GM18498 (cell line): ENCODE results near the gene GAB2.

ENCODE experiments used
- ATAC-seq: cut with Tn5 transposase; IDR thresholded peaks from one replicate; pipeline ENCODE4 v1.9.1; 2021; ENCODE audit warnings: mild to moderate bottlenecking, moderate library complexity; ENCODE audit not compliant: unreplicated experiment

GAB2 gene

DNA sequence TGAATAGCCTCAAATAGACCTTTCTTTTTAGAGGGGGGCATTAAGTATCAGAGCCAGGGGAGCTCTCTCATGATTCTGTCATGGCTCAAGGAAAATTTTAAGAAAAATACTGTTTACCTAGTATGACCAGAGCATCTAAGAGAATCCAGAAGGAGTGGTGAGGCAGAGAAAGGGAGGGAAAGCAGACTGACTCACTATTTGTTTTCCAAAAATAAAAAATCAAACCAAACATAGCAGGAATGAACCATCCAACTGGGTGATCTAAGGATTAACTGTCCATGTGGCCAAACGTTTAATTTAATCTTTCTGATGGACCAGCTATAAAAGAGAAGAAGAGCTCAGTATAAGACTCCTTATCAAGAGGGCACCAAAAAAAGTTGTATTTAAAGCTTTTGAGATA is 70.8 kb downstream of the GAB2 start:
- no peak for ATAC-seq

DNA sequence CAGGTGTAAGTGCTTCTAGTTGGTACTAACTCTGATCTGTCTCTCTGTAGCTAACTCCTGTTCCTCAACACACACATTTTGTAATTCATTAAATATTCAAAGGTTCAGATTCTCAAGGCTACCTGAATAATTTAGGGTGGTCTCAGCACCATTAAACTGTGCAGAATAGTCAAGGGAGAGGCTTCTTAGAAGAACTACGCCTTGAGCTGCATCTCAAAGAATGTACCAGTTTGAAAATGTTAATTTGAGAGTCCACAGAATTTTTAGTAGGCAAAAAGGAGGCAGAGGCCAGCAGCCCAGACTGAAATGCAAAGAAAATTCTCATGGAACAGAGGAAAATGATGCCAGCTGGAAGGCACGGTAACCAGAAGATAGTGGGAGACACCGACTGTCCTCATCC is 72.2 kb downstream of the GAB2 start:
- ATAC-seq, result no peak

DNA sequence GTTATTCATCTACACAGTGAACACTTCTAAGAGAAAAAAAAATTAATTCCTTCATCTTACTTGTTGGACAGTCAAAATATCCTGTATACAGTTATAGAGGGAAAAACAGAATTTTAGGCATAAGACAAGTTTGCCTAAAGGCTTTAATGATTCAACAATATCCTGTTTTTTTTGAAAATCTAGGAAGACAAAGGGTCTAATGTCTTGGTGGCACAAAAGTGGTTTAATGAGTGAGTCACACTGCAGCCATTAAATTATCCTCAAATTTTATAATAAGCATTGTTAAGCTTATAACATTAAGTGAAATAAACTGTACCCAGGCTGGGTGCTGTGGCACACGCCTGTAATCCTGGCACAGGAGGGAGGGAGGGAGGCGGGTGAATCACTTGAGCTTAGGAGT is 72.9 kb downstream of the GAB2 start:
- ATAC-seq, result no peak

DNA sequence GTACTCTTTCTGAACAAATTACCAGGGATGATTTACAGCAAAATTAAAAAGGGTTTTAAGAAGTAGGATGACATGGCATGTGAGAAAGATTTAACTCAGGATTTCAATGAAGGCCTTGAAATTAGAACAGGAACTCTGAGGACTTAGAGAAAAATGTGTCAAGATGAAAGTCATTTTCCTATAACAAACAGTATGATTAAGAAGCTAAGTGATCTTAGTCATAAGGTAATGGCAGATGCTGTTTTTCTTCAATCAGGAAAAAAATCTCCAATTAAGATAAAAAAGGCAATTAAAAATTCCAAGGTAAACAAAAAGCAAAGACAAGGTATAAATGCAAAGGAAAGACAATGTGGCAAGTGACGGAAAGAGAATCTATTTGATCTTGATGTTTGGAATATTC is 73.5 kb downstream of the GAB2 start:
- no peak for ATAC-seq

DNA sequence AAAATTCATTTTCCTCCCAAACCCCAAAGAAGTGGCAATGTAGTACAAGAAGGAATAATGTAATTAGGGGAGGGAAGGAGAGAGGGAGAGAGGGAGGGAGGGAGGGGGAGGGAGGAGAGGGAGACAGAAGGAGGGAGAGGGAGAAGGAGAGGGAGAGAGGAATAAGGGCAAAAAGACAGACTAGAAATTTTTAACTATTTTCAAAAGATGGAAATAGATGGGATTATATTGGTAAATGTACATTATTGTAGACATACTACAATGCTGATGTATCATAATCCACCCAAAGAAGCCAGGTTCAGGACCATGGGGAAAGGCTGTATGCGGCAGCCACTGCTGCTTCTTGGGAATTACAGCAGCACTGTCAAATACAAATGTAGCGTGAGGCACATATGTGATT is 74.3 kb downstream of the GAB2 start:
- ATAC-seq, result no peak

DNA sequence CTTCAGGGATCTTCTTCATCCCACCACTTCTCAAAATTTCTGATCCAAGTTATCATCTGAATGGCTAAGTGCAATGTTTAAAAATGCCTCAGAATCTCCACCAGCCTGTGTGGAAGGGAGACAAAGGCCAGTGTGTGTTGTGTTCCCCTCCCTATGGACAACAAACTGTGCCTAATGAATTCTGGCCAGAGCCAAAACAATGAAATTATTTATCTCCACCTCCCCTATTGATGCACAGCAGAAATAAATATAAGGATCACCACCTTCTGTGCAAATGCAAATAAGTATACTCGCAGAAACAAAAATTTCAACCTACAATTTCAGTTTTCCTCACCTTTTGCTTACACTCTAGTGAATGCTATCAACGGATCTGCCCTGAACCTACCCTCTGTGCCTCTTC is 75.8 kb downstream of the GAB2 start:
- no peak for ATAC-seq

DNA sequence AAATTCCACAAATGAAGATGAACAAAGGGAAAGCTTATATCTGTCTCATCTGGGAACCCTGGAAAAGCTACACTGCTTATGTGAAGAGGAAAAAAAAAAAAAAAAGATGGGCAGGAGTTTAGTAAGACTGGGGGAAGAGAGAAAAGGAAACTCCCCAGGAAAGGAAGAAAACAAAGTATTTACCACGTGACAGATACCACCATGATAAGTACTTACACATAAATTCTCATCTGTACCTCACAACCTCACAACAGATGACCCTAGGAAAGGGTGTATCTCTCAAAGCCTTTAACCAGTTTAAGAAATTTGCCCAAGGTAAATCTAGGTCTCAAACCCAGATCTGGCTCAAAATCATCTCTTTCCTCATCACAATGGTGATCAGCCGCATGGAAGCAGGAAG is 77.1 kb downstream of the GAB2 start:
- no peak for ATAC-seq

DNA sequence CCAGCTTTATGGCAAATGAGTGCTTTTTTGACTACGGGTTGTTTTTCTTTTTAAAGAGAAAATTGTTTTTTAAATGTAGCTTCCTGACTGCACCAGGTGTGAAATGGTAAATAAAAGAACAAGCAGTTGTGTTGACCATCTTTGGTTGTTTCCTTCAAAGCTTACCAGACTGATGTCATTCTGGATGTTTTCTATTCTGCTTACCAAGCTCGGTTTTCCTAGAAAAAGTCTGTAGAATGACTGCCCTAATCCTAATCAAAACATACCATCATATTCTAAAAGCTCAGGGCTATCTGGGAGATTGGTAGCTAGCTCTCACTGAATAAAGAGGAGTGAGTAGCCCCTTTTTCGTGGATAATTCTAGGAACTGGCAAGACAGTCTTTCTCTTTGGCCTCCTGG is 77.7 kb downstream of the GAB2 start:
- no peak for ATAC-seq

DNA sequence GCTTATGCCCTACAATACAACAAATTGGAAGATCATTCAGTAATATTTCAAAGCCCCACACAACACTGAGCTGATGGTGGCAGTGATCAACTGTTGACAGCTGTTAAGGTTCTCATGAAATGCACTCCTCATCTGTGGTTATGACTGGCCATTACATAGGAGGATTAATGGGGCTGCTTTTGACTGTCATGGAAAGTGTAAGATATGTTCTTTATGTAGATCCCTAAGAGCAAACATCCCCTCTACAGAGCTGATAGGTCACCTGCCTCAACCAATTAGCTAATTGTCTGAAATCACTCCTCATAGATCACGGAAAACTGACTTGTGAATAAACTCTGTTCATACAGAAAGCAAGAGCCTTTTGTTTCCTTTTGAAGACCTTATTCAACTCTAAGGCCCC is 78.1 kb downstream of the GAB2 start:
- ATAC-seq, result no peak

DNA sequence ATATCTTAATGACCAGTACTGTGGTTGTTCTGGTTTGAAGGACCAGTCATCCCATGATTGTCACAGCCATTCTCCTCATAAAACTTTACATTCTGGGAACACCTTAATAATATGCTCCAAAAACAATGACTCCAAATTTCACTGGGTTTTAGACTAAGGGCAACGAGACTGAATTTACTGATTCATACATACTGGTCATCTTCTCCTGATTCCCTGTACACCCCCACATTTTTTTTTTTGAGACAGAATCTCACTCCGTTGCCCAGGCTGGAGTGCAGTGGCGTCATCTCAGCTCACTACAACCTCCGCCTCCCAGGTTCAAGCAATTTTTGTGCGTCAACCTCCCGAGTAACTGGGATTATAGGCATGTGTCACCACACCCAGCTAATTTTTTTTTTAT is 78.9 kb downstream of the GAB2 start:
- ATAC-seq, result no peak

DNA sequence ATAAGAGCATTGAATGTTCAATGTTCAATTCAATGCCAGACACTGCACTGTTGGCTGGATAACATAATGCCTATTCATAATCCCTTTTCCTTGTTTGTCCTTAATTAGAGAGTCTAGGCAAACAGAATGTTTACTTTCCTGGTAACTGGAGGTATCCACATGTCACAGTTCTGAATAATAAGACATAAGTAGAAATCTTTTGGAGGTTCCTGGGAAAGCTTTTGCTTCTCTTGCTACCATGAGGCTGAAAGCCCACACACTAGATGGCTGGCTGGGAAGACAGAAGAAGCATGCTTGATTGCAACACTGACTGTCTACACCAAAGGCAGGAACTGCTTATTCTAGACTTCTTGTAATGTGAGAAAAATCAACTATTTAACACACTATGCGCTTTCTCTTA is 79.5 kb downstream of the GAB2 start:
- ATAC-seq, result no peak

DNA sequence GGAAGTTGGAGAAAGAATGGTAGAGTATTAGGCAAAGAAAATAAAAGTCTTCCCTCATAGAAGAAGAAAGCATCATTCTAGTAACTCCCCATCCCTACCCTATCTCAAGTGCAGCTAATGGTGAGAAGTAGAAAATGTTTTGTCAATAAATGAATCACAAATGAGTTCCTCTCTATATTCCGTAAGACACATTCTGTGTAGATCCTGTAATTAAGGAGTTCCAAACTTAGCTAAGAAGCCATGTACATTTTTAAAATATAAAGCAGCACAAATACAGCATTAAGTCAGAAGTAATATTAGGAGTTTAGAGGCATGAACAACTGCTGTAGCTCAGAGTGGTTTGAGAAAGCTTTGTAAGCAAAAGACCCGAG is 80.1 kb downstream of the GAB2 start:
- ATAC-seq, result no peak

DNA sequence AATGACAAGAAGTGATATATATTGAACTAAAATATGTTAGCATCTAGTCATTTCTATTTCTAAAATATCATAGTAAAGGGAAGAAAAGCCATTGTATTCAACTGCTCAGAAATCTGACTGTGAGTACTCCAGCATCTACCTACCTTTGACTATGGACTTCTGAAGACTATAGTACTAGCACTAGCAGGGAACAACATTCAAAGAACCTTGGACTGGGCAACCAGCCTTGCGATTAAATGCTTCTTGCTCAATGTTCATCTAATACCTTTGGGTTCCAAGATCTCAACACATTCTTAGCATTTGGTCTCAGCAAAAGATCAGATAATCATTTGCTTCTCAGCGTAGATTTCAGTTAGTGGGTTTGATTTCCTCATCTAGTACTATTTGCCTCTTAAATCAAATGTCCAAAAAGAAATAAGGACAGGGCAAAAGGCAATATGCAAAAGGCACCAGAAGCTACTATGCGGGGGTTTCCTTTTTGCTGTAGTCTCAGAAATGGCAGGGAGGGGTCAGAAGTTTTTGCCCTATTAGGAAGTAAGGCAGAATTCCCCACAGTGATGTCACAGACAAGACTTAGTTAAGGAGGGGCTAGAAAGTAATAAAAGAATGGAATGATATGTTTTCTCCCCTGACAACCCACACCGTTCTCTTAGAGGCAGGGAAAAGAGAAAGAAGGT is 80.6 kb downstream of the GAB2 start:
- ATAC-seq, result no peak

DNA sequence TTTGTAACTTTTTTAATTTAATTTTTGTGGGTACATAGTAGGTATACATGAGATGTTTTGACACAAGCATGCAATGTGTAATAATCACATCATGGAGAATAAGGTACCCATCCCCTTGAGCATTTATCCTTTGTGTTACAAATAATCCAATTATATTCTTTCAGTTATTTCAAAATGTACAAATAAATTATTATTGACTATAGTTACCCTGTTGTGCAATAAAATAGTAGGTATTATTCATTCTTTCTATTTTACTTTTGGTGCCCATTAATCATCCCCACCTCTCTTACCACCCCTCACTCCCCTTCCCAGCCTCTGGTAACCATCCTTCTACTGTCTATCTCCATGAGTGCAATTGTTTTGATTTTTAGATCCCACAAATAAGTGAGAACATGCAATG is 83.5 kb downstream of the GAB2 start:
- no peak for ATAC-seq

DNA sequence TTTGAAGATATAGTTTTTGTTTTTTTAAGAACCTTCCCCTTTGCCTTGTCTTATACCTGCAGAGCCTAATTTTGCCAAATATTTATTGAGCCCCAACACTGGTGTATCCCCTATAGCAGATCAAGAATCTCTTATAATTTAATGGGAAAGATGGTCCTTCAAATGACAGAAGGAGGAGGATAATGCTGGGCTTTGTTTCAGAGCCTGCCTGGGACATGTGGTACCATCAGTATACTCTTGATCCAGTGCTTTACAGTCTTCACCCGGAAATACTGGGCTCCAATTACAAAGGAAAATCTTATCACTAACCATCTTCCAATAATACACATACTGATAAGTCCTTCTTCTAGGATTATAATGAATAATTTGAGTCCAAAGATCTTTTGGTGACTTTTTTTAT is 84.7 kb downstream of the GAB2 start:
- no peak for ATAC-seq

DNA sequence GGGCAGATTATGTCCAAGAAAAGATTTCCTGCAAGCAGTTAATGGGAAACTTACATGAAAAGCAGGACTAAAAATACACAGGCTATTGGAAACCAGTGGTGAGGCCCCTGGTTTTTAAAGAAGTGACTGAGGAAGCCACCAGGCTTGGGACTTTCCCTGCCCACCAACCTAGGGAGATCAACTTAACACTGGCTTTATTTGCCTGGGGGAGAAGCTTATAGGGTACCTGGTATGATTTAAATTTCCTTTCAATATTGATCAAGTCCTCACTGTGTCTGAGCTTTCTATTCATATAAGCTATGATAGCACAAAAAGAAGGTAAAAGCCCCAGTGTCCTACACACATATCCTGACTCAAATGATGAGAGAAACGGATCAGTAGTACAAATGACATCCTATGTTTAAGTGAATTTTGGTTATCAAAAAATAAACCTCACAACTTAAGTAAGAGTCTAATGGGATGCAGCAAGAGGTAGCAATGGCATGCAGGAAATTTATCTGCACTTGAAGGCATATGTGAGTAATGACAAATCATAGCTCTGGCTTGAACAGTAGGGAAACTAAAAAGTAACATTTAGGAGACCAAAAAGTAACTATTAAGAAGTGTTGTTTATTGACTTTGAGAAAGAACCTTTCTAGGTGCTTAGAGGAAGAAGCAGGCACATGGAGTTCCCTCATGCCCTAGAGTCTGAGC is 85.3 kb downstream of the GAB2 start:
- ATAC-seq, result no peak

DNA sequence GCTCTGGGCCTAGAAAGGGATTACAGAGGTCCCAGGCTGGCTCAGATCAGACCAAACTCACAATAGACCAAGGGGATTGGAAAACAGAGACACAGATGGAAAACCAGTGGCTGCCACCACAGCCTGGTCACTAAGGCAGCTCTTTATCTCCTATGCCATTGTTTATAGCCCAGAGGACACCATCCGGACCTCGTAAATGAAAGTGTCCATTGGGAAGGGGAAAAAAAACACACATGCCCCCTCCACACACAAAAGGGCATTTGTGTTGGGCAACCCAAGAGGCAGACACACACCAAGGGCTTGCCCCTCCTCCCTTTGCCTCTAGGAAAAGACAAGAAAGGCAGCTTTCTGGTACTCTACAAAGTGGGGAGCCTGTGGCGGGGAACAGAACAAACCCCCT is 85.9 kb downstream of the GAB2 start:
- no peak for ATAC-seq

DNA sequence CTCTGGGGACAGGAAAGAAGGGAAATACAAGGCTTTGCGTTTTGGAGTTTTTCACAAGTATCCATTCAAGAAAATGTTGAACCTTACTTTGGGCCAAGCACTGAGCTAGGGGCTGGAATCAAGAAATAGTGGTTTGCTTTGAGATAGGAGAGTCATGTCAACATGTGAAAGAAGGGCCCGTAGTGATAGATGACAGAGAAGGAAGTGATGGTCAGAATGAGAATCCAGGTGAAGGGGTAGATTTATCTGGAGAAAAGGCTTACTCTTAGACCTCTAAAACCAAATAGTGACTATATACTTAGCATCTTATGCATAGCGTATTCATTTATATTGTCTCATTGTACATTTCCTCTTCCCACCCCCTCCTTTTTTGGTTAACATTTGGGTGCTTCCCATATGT is 87.3 kb downstream of the GAB2 start:
- ATAC-seq, result no peak

DNA sequence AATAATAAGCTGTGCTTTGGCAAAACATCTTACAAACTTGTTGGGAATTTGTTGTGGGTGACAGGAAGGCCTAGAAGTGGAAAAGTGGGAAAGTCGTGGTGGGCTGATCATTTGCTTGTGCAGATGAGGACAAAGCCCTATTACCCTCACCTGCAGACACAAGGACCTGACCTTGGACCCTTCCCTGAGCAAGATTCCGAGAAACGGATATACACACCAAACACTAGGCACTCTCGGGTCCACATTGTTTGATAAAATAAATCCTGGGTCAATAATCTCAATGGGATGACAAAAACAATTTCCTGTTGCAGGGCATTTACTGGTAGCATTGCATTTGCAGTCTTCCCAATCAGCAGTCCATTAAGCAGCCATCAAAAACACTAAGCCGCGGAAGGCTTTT is 89.7 kb downstream of the GAB2 start:
- ATAC-seq, result no peak

DNA sequence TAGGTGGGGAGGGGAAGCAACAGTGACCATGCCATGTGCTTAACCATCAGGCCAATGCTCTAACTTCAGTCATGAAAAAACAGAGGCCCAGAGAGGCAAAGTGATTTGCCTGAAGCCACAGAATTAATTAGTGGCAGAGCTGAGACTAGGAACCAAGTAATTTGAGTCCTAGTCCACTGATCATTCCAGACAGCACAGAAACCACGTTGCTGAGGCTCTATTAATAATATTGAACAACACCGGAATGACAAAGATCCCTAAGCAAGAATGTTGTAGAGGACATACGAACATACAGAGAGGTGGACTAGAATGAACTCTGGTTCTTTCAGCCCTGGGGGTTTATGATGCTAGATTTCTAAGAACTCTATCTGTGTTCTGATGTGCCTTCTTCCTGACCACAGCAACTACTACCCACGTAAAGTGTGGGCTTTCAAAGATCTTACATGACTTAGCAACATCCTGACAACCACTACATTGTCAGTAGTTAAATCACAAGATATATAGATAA is 92.3 kb downstream of the GAB2 start:
- ATAC-seq, result peak; percentile 52

DNA sequence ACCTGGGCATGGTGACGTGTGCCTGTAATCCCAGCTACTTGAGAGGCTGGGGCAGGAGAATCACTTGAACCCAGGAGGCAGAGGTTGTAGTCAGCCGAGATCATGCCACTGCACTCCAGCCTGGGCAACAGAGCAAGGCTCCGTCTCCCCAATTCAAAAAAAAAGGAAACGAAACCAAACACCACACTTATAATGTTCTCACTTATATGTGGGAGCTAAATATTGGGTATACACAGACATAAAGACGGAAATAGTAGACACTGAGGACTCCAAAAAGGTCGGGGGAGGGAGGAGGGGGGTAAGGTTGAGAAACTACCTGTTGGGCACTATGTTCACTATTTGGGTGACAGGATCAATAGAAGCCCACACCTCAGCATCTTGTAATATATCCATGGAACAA is 94.3 kb downstream of the GAB2 start:
- ATAC-seq, result no peak

DNA sequence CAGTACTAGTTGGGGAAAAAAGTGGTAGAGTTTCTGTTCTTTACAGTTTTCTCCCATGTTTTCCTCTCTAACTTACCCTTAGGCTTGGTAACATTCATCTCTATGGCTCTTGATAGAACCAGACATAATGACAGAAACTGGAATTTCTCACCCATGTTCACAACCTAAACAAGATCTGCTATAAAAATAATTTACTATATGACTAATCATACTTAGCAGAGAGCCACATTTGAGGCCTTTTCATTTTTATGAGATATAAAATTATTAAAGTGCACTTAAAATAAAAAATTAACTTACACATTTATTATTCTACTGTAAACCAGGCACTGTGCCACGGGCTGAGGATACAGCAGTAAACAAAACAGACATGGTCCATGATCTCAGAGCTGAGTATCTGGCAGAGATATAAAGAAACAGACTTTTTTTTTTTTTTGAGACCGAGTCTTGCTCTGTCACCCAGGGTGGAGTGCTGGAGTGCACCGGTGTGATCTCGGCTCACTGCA is 98.1 kb downstream of the GAB2 start:
- no peak for ATAC-seq
